ENCODE data around the gene GABRB1.
A peak's percentile ranks its signal among the peaks of the same experiment; 100 is the strongest.

The GABRB1 gene

DNA sequence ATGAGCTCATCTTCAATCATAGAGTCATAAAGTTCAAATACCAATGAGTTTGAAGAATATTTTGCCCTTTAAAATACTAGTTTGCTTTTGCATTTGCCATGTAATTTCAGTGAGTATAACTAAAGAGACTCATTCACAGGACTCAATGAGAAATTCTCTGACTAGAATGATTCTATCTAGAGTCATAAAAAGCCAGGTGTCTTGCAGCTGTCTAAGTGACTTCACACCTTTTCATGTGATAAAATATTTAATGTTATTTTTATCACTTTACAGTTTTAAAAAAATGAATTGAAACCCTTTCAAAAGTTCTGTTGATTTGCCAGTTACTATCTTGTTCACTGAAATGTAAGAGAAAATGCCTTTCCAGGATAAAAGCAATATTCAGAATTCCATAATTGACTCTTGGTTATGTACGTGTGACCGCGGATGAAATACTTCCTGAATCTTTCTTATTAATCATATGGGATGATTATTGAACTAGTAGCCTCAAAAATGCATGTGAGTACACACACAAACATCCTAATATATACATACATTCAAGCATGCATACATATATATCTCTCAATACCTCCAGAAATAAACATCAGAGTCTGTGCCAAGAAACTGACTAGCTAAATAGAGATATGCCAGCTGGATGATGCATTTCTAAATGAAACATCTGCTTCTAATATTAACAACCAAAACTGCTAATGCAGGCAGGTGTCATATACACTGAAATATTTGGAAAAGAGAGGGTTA is 87.0 kb downstream of the GABRB1 start:
- no peak for DNase-seq (ENCODE audit: low spot score)

DNA sequence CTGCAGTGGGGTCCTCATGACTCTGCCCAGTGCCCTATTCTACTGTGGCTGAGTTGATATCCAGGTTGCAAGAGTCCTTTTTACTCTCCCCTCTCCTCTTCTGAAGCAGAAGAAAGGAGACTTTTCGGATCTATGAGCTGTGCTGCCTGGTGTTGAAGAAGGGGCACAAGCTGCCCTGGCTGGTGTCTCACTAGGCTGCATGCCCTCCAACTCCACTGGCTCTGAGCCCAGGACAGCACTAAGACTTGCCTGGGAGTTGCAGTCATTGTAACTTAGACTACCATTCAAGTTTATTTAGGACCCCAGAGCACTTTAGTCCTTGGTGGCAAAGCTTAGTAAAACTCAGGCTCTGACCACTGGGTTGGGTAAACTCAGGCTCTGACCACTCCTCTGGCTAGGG is 89.4 kb downstream of the GABRB1 start:
- peak; percentile 32 for DNase-seq (ENCODE audit: low spot score)

DNA sequence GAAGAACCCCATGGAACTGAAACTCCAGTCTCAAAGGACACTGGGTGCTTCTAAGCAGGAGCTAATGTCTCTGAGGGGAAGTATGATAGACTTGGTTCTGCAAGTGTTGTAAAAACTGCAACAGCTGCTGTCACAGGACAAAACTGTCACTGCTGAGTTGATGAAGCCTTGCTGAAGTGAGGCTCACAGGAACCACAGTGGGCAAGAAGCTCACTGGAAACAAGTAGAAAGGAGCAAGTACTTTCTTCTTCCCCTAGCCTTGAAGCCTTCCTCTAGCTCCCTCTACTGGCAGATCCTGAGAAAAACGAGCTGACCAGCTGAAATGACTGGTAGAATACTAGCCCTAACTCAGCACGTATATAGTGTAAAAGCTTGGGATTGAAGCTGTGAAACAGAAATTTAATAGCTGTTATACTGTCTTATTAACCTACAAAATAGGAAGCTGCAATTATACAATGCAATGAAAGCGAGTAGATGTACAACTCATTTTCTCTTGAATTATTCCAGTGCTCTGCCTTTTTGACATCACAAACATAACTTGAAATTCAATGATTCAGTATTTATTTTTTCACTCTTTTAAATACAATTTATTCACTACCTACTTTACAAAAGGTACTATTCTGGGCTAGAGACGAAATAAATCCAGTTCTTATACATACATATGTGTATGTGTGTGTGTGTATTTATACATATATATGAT is 91.4 kb downstream of the GABRB1 start:
- DNase-seq (ENCODE audit: low spot score), result peak; percentile 87

DNA sequence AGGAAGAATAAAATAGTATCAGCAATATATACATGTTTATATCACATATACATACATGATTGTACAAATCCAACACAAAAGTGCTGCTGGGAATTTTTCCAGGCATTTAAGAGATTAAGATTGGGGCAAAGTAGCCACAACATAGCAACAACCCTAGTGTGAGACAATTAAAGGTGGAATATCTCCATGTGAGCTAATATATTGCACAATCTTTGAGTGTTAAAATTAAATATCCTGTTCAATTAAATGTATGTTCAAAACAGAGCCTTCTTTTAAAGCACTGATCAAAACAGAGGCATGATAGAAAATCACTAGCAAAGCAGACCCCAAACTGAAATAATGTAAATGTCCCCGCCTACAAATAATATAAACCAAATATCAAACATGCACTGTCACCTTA is 97.6 kb downstream of the GABRB1 start:
- DNase-seq (ENCODE audit: low spot score), result no peak

- no peak for DNase-seq (ENCODE audit: low spot score)
Observed at GRCh38 chr4:47135210-47135609, 103.8 kb downstream of the GABRB1 start.

- DNase-seq (ENCODE audit: low spot score), result no peak
Observed at GRCh38 chr4:47143261-47143660, 111.9 kb downstream of the GABRB1 start.

DNA sequence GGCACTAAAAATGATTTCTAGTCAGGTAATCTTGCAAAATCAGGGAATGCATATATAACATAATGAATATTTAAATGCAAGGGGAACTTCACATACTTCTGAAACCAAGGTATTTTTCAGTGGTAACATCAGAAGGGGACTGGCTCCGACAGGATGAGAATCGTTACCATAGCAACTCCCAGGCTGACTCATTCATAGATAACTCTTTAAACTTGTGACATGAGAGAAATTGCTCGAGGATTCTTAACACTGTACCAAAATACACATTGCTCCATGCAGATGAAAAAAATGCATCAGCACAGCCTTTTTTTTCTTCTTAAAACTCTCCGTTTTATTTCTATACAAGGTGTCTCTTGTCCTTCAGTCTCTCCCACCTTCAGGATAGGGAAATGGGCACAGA is 114.3 kb downstream of the GABRB1 start:
- peak; percentile 51 for DNase-seq (ENCODE audit: low spot score)

DNA sequence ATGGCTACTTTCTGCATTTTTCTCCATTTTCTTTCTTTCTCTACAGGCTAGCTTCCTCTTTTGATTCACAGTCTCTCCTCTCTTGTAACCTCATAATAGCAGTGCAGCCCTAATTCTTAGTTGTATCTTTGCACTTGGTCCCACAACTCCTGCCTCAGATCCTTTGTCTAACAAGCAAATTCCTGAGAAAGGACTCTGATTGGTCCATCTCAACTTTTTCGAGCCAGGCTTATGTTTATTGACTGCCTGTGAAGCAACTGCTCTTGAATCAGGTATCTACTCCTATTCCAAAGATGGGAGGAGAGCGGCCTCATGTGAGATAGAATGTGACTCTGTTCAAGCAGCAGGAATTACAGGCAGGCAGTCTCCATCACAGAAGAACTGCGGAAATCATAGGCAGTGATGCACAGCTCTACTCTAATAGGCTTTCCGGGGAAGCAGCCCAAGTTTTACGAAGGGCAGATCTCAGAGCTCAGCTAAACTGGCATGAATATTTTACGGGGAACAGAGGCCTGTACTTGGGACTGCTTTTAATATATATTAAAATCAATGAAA is 123.5 kb downstream of the GABRB1 start:
- DNase-seq (ENCODE audit: low spot score), result peak; percentile 49

DNA sequence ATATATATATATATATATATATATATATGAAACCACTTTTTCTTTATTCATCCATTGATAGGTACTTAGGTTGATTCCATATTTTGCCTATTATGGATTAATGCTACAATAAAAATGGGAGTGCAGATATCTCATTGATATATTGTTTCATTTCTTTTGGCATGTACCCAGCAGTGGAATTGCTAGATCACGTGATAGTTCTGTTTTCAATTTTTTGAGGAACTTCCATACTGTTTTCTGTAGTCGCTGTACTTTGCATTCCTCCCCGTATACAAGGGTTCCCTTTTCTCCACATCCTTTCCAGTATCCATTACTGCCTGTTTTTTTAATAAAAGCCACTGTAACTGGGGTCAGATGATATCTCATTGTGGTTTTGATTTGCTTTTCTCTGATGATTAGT is 124.6 kb downstream of the GABRB1 start:
- DNase-seq (ENCODE audit: low spot score), result no peak

DNA sequence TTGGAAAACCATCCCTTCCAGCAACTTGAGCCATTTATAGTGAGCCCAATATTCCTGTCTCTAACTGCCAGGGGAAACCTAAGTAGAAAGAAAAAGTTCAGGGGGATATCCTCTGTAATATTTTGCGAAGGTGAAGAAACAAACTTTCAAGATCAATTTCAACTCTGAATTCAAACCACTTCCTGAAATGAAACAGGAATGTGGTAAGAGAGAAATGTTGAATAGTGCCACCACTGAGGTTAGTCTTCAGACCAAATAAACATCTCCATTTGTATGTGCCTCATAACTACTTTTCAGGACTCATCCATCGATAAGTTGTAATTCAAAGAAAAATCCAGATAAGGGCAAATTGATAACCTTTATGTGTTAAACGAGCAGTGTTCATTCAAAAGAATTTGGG is 128.7 kb downstream of the GABRB1 start:
- DNase-seq (ENCODE audit: low spot score), result no peak

DNA sequence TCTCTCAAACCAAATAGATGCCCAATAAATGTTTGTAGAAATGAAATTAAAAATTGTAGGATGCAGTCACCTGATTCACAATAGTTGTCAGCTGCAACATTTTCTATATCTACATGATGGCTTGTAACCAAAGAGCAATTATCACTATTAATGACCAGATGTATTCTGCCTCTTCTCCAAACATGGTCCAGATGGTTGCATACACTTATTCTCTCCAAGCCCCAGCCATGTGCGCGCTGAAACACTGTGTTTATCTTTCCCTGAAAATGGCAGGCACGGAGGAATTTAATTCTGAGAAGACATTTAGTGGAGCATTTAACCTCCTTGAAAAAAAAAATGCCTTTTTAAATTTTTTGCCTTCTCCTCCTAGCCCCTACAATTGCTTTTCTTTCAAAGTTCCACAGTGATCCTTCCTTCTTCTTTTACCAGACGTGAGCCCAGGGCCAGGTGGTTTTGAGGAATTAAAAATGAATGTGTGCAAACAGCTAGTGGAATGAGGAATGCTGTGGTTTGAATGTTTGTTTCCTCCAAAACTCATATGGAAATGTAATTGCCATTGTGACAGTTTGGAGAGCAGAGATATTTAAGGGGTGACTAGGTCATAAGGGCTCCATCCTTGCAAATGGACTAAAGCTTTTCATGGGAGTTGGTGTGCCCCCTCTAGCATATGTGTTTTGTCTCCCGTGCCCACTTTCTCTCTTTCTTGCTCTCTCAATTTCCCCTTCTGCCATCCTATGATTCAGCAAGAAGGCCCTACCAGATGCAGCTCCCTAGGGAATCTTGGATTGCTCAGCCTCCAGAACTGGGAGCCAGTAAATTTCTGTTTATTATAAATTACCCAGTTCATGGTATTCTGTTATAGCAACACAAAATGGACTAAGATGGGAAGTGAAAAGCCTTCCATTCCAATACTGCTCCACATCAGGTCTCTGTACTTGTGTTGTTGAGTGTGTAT is 136.0 kb downstream of the GABRB1 start:
- peak; percentile 30 for DNase-seq (ENCODE audit: low spot score)

- DNase-seq (ENCODE audit: low spot score), result no peak
Observed at GRCh38 chr4:47184083-47184482, 152.7 kb downstream of the GABRB1 start.

- no peak for DNase-seq (ENCODE audit: low spot score)
Observed at GRCh38 chr4:47185761-47186160, 154.4 kb downstream of the GABRB1 start.

DNA sequence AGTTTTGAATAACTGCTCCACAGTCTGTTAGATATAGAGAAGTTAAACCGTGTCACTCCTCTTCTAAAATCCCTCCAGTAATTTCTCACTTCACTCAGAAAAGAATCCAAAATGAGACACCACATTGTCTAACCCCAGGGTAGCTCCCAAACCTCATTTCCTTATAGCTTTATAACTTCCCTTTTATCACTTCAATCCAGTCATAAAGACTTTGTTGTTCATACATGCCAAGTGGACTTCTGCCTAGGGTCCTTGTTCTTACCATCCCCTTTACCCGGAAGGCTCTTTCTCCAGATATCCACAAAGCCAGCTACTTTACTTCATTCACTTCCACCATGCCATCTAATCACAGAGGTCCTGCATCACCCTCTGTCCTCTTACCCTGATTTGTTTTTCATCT is 156.2 kb downstream of the GABRB1 start:
- DNase-seq (ENCODE audit: low spot score), result no peak

DNA sequence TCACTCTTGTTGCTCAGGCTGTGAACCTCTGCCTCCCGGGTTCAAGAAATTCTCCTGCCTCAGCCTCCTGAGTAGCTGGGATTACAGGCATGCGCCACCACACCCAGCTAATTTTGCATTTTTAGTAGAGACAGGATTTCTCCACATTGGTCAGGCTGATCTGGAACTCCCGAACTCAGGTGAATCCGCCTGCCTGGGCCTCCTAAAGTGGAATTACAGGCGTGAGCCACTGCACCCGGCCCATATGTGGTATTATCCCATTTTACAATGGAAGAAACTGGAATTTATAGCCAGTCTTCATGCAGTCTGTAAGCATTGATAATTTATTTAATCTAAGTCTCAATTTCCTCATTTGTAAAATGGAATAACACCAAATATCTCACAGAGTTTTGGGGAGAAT is 161.8 kb downstream of the GABRB1 start:
- DNase-seq (ENCODE audit: low spot score), result no peak

- peak; percentile 23 for DNase-seq (ENCODE audit: low spot score)
Observed at GRCh38 chr4:47194036-47194737, 162.8 kb downstream of the GABRB1 start.

GRCh38 chr4:47195706-47196105 is 164.3 kb downstream of the GABRB1 start:
- DNase-seq (ENCODE audit: low spot score), result no peak

DNA sequence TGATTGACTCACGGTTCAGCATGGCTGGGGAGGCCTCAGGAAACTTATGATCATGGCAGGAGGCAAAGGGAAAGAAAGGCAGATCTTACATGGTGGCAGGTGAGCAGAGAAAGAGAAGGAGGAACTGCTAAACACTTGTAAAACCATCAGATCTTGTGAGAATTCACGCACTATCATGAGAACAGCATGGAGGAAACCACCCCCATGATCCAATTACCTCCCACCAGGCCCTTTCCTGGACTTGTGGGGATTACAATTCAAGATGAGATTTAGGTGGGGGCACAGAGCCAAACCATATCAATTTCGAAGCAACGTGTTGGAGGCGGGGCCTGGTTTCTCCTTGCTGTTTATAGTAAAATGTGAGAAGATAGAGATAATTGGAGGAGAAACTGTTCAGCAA is 167.4 kb downstream of the GABRB1 start:
- no peak for DNase-seq (ENCODE audit: low spot score)

DNA sequence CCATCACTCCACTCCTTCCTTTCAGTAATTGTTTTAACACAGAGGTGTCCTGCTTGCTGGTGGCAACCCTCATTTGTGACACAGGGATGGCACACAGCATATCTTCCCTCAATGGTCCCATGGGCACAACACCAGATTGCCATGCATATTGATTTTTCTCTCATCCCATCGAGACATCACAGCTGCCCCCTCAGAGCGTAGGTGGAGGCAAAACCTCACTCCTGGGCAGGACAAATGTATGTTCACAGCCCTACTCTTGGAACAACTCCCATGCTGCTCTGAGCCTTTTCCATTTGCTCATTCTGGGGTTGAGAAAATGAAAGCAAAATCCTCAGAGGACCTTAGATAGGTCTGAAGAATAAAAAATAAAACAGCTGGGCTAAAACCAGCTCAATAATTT is 172.2 kb downstream of the GABRB1 start:
- peak; percentile 22 for DNase-seq (ENCODE audit: low spot score)

DNA sequence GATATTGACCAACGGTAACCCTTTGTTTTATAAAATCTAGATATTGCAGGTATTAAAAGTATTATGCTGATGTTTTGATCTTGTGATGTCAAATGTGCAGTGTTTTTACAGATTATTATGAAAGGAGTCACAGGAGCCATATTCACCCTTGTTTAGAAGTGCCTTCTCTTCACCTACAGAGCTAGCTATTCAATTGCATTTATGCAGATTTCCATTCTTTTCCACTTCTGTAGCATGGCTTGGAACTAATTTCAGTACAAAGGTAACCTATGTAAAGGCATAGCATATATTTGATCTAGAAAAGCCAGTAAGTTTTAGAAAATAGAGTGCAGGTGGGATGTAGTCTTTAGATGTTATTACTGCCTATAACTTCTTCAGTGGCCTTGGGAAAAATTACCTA is 176.2 kb downstream of the GABRB1 start:
- DNase-seq (ENCODE audit: low spot score), result no peak

DNA sequence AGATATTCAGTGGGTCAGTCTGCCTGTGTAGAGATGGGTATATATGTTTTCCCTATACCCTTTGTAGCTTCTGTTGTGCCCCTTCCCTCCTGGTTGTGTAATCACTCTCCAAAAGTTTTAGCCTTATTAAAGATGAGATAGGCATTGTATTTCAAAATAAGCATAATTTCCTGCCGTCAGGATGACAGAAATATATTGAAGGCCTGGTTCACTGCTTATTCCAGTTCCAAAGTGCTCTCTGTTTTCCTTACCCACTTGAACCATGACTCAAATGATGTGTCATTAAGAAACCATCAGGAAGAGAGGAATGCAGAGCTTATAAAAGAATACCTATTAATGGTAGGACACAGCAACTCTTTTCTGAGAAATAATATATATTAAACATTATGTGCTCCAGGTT is 178.5 kb downstream of the GABRB1 start:
- DNase-seq (ENCODE audit: low spot score), result no peak

DNA sequence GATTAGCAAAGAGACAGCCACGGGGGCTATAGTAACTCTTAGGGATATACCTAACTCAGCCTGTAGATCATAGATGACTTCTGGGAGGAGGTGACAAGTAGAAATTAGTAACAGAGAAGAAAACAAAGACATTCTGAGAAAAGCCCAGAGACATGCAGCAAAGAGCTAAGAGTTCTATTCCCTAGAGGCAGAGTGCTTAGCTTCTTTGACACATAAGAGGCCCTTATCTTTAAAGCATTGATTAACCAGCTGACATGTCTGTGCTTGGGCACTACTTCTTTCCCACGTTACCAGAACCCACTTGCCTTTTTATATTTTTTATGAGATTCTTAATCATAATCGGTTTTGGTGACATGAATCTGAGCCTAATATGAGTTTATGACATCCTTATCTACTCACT is 179.5 kb downstream of the GABRB1 start:
- DNase-seq (ENCODE audit: low spot score), result no peak
